Activated CD4-positive, alpha-beta memory T cell treated with anti-CD3 and anti-CD28 coated beads, Interleukin-2, amount 10 ng/mL, durations not matched to agents 7 days and 5 days (primary cell): ENCODE results near the gene CD28. TPM values are rescaled to one million over a fixed set of nuclear protein-coding genes. Genes with fewer than 3 reads are reported as not detected.

Experiments used
- CTCF ChIA-PET: fragments of 350-600 bp; sonication (Branson Sonifier 250); formaldehyde crosslinking; loops from one replicate; lab custom pipeline; 2021; ENCODE audit warnings: antibody characterized with exemption, inconsistent platforms; lab: Charles Lee
- POLR2A ChIA-PET: fragments of 350-600 bp; sonication (Branson Sonifier 250); formaldehyde crosslinking; loops from one replicate; lab custom pipeline; 2021; ENCODE audit warnings: antibody characterized with exemption; lab: Charles Lee
- DNase-seq: peaks from one replicate; pipeline ENCODE4 v3.0.0-alpha.2; 2020
- H3K27ac Mint-ChIP-seq: one replicate; pipeline ENCODE4 v1.8.0; 2021; ENCODE audit warnings: mild to moderate bottlenecking, mixed read lengths
- H3K27me3 Mint-ChIP-seq: one replicate; pipeline ENCODE4 v1.8.0; 2021; ENCODE audit warnings: mixed read lengths
- H3K36me3 Mint-ChIP-seq: one replicate; pipeline ENCODE4 v1.8.0; 2021; ENCODE audit warnings: low read depth, mixed read lengths
- H3K4me1 Mint-ChIP-seq: one replicate; pipeline ENCODE4 v1.8.0; 2021; ENCODE audit warnings: mixed read lengths
- H3K4me3 Mint-ChIP-seq: one replicate; pipeline ENCODE4 v1.8.0; 2021; ENCODE audit warnings: mild to moderate bottlenecking, mixed read lengths
- H3K9me3 Mint-ChIP-seq: one replicate; pipeline ENCODE4 v1.8.0; 2021; ENCODE audit warnings: mixed read lengths
- total RNA-seq, 2 experiments: library from RNA; stranded (reverse); gene quantifications; one replicate each; pipeline ENCODE4 v1.2.3, GENCODE V29; 2021

CD28 gene
- total RNA-seq = 100 to 1,000 TPM; 194 to 205 TPM

GRCh38 chr2:203706403-203706802 lies at the start of gene CD28:
CD28 (plus strand) TSS chr2:203706639; CDS start chr2:203706697, 58 bp downstream.
- peak within 1 kb of the TSS; percentile 90 for H3K4me3 Mint-ChIP-seq
- peaks cover 46% of the 10 kb centered on the region for H3K4me1 Mint-ChIP-seq
- peaks cover 3% of the 10 kb centered on the region for H3K9me3 Mint-ChIP-seq
- peak within 1 kb of the TSS; percentile 97 for H3K27ac Mint-ChIP-seq
- H3K36me3 Mint-ChIP-seq = peaks cover 48% of the 10 kb centered on the region
- peak; percentile 95 for DNase-seq
- POLR2A ChIA-PET = interaction anchor here (0.9 to 21.4 kb wide), 20 partner anchors 11 to 796 kb away, joined by 3 to 859 read pairs (median 5); partner anchors contain the start of genes CTLA4, CYP20A1 and ICOS
- CTCF ChIA-PET = interaction anchor here (0.6 to 7.6 kb wide), 9 partner anchors 14 to 162 kb away, joined by 3 to 62 read pairs (median 6); no protein-coding TSS in a partner anchor
- H3K27me3 Mint-ChIP-seq = no peaks in the 10 kb centered on the region

GRCh38 chr2:203659331-203660049 lies 46.9 kb upstream of the CD28 start:
- no peaks in the 10 kb centered on the region for H3K27me3 Mint-ChIP-seq
- DNase-seq = no peak
- no peak overlapping the region for H3K27ac Mint-ChIP-seq
- no peak overlapping the region for H3K4me3 Mint-ChIP-seq
- ChIA-PET POLR2A (no interaction called here), CTCF (no interaction called here)
- peaks cover 22% of the 10 kb centered on the region for H3K4me1 Mint-ChIP-seq
- H3K9me3 Mint-ChIP-seq = no peaks in the 10 kb centered on the region
- H3K36me3 Mint-ChIP-seq = peaks cover 7% of the 10 kb centered on the region

GRCh38 chr2:203660465-203660864 lies 46.0 kb upstream of the CD28 start:
- ChIA-PET POLR2A (no interaction called here), CTCF (no interaction called here)
- no peak overlapping the region for H3K27ac Mint-ChIP-seq
- no peak for DNase-seq
- H3K9me3 Mint-ChIP-seq = no peaks in the 10 kb centered on the region
- no peaks in the 10 kb centered on the region for H3K27me3 Mint-ChIP-seq
- H3K36me3 Mint-ChIP-seq = peaks cover 7% of the 10 kb centered on the region
- H3K4me3 Mint-ChIP-seq = no peak overlapping the region
- peaks cover 19% of the 10 kb centered on the region for H3K4me1 Mint-ChIP-seq

GRCh38 chr2:203661279-203661908 lies 45.0 kb upstream of the CD28 start:
- no peak overlapping the region for H3K4me3 Mint-ChIP-seq
- ChIA-PET CTCF (no interaction called here), POLR2A (no interaction called here)
- H3K27me3 Mint-ChIP-seq = no peaks in the 10 kb centered on the region
- no peak overlapping the region for H3K27ac Mint-ChIP-seq
- DNase-seq = no peak
- H3K9me3 Mint-ChIP-seq = no peaks in the 10 kb centered on the region
- H3K4me1 Mint-ChIP-seq = peaks cover 15% of the 10 kb centered on the region
- H3K36me3 Mint-ChIP-seq = peaks cover 7% of the 10 kb centered on the region

- CTCF ChIA-PET = no interaction called here
- DNase-seq = no peak
- POLR2A ChIA-PET = interaction anchor here (0.7 kb wide), 1 partner anchor 58 kb away, joined by 3 read pairs; no protein-coding TSS in a partner anchor
- no peaks in the 10 kb centered on the region for H3K9me3 Mint-ChIP-seq
- H3K27me3 Mint-ChIP-seq = no peaks in the 10 kb centered on the region
- H3K4me1 Mint-ChIP-seq = peaks cover 11% of the 10 kb centered on the region
- no peak overlapping the region for H3K27ac Mint-ChIP-seq
- peaks cover 7% of the 10 kb centered on the region for H3K36me3 Mint-ChIP-seq
- H3K4me3 Mint-ChIP-seq = no peak overlapping the region
These were observed 44.0 kb upstream of the CD28 start for GRCh38 chr2:203662487-203662886.

GRCh38 chr2:203662951-203663350 lies 43.5 kb upstream of the CD28 start:
- H3K27ac Mint-ChIP-seq = no peak overlapping the region
- ChIA-PET POLR2A (interaction anchor here (0.7 kb wide), 1 partner anchor 57 kb away, joined by 3 read pairs; no protein-coding TSS in a partner anchor), CTCF (no interaction called here)
- H3K27me3 Mint-ChIP-seq = no peaks in the 10 kb centered on the region
- H3K9me3 Mint-ChIP-seq = no peaks in the 10 kb centered on the region
- H3K36me3 Mint-ChIP-seq = peaks cover 7% of the 10 kb centered on the region
- H3K4me1 Mint-ChIP-seq = peaks cover 12% of the 10 kb centered on the region
- H3K4me3 Mint-ChIP-seq = no peak overlapping the region
- no peak for DNase-seq

- Mint-ChIP-seq H3K36me3 (peaks cover 4% of the 10 kb centered on the region), H3K4me3 (no peak overlapping the region), H3K9me3 (no peaks in the 10 kb centered on the region), H3K4me1 (peaks cover 10% of the 10 kb centered on the region), H3K27ac (no peak overlapping the region), H3K27me3 (no peaks in the 10 kb centered on the region)
- POLR2A ChIA-PET = no interaction called here
- CTCF ChIA-PET = no interaction called here
- no peak for DNase-seq
These were observed 42.2 kb upstream of the CD28 start for GRCh38 chr2:203664029-203664755.

GRCh38 chr2:203667838-203668237 lies 38.6 kb upstream of the CD28 start:
- POLR2A ChIA-PET = no interaction called here
- Mint-ChIP-seq H3K27me3 (no peaks in the 10 kb centered on the region), H3K36me3 (no peaks in the 10 kb centered on the region), H3K9me3 (no peaks in the 10 kb centered on the region), H3K4me3 (no peak overlapping the region), H3K4me1 (peaks cover 4% of the 10 kb centered on the region), H3K27ac (no peak overlapping the region)
- DNase-seq = no peak
- CTCF ChIA-PET = no interaction called here

GRCh38 chr2:203669820-203670219 lies 36.6 kb upstream of the CD28 start:
- Mint-ChIP-seq H3K4me1 (peaks cover 21% of the 10 kb centered on the region), H3K36me3 (peaks cover 3% of the 10 kb centered on the region)
- POLR2A ChIA-PET = no interaction called here

GRCh38 chr2:203670939-203671338 lies 35.5 kb upstream of the CD28 start:
- POLR2A ChIA-PET = no interaction called here
- H3K27ac Mint-ChIP-seq = no peak overlapping the region
- CTCF ChIA-PET = no interaction called here
- H3K4me3 Mint-ChIP-seq = no peak overlapping the region
- H3K36me3 Mint-ChIP-seq = peaks cover 3% of the 10 kb centered on the region
- H3K9me3 Mint-ChIP-seq = peaks cover 3% of the 10 kb centered on the region
- H3K4me1 Mint-ChIP-seq = peaks cover 23% of the 10 kb centered on the region
- H3K27me3 Mint-ChIP-seq = no peaks in the 10 kb centered on the region
- DNase-seq = no peak

More at GRCh38 chr2:203669820-203670219, 36.6 kb upstream of the CD28 start:
- Mint-ChIP-seq H3K27ac (no peak overlapping the region), H3K9me3 (peaks cover 3% of the 10 kb centered on the region), H3K4me3 (no peak overlapping the region), H3K27me3 (no peaks in the 10 kb centered on the region)
- CTCF ChIA-PET = no interaction called here
- no peak for DNase-seq

- Mint-ChIP-seq H3K9me3 (peaks cover 3% of the 10 kb centered on the region), H3K4me1 (peaks cover 23% of the 10 kb centered on the region), H3K4me3 (no peak overlapping the region), H3K27me3 (no peaks in the 10 kb centered on the region), H3K27ac (no peak overlapping the region), H3K36me3 (peaks cover 3% of the 10 kb centered on the region)
- DNase-seq = no peak
- CTCF ChIA-PET = interaction anchor here (1.7 kb wide), 1 partner anchor 20 kb away, joined by 5 read pairs; no protein-coding TSS in a partner anchor
- POLR2A ChIA-PET = no interaction called here
These were observed 34.6 kb upstream of the CD28 start for GRCh38 chr2:203671876-203672275.

GRCh38 chr2:203672856-203673255 lies 33.6 kb upstream of the CD28 start:
- POLR2A ChIA-PET = no interaction called here
- peaks cover 3% of the 10 kb centered on the region for H3K36me3 Mint-ChIP-seq
- peaks cover 23% of the 10 kb centered on the region for H3K4me1 Mint-ChIP-seq

GRCh38 chr2:203673933-203674332 lies 32.5 kb upstream of the CD28 start:
- Mint-ChIP-seq H3K9me3 (peaks cover 5% of the 10 kb centered on the region), H3K4me1 (peaks cover 21% of the 10 kb centered on the region), H3K4me3 (no peak overlapping the region), H3K27me3 (no peaks in the 10 kb centered on the region), H3K36me3 (peaks cover 6% of the 10 kb centered on the region), H3K27ac (no peak overlapping the region)
- CTCF ChIA-PET = no interaction called here
- POLR2A ChIA-PET = no interaction called here
- peak; percentile 60 for DNase-seq

More at GRCh38 chr2:203672856-203673255, 33.6 kb upstream of the CD28 start:
- Mint-ChIP-seq H3K4me3 (no peak overlapping the region), H3K27ac (no peak overlapping the region), H3K9me3 (peaks cover 5% of the 10 kb centered on the region), H3K27me3 (no peaks in the 10 kb centered on the region)
- CTCF ChIA-PET = interaction anchor here (0.6 to 1.7 kb wide), 2 partner anchors 21 to 69 kb away, joined by 4 to 5 read pairs; no protein-coding TSS in a partner anchor
- no peak for DNase-seq
